CD4-positive, CD25-positive, alpha-beta regulatory T cell (primary cell): ENCODE data around the gene SPATC1L. TPM values are rescaled to one million over a fixed set of nuclear protein-coding genes. Genes with fewer than 3 reads are reported as not detected.

ENCODE experiments used
- ATAC-seq, 2 donors: fragments of 150-1000 bp; cut with Tn5 transposase; one replicate each; pipeline ENCODE4 v1.10.0; 2021; ENCODE audit warnings: low read depth in 2 of 2, moderate number of reproducible peaks in 2 of 2, moderate library complexity in 1 of 2
- DNase-seq, 3 donors: peaks; one replicate each; pipeline versions ENCODE4 v3.0.0 to v3.0.0-alpha.2; 2012 to 2022; ENCODE audit warnings: mixed read lengths in 1 of 3
- H3K27ac ChIP-seq: one replicate; pipeline ENCODE4 v1.7.0; 2013; ENCODE audit warnings: mild to moderate bottlenecking, low read length; ENCODE audit not compliant: insufficient read depth, poor library complexity, severe bottlenecking
- H3K27me3 ChIP-seq: one replicate; pipeline ENCODE4 v1.7.0; 2013; ENCODE audit warnings: low read length; ENCODE audit not compliant: control insufficient read depth, insufficient read depth
- H3K36me3 ChIP-seq: one replicate; pipeline ENCODE4 v1.7.0; 2013; ENCODE audit warnings: mild to moderate bottlenecking, low read length, moderate library complexity; ENCODE audit not compliant: control insufficient read depth, insufficient read depth
- H3K4me1 ChIP-seq: 2 replicates; pipeline ENCODE4 v1.7.0; 2013; ENCODE audit warnings: mild to moderate bottlenecking, low read length; ENCODE audit not compliant: insufficient read depth, control insufficient read depth, poor library complexity, severe bottlenecking
- H3K4me3 ChIP-seq: one replicate; pipeline ENCODE4 v1.7.0; 2013; ENCODE audit warnings: low read depth, mild to moderate bottlenecking, low read length, moderate library complexity
- H3K9me3 ChIP-seq, 2 experiments: 1 replicate in 1 of 2; 2 replicates in 1 of 2; pipeline ENCODE4 v1.7.0; 2013; ENCODE audit warnings: low read length in 2 of 2, mild to moderate bottlenecking in 1 of 2, moderate library complexity in 1 of 2; ENCODE audit not compliant: control insufficient read depth in 2 of 2
- H3K27ac Mint-ChIP-seq, 3 donors: one replicate each; pipeline ENCODE4 v1.8.0; 2020 to 2022; ENCODE audit warnings: mild to moderate bottlenecking in 3 of 3, mixed read lengths in 3 of 3, moderate library complexity in 2 of 3
- H3K27me3 Mint-ChIP-seq: one replicate; pipeline ENCODE4 v1.8.0; 2022; ENCODE audit warnings: mild to moderate bottlenecking, mixed read lengths
- H3K36me3 Mint-ChIP-seq: one replicate; pipeline ENCODE4 v1.8.0; 2020; ENCODE audit warnings: mixed read lengths
- H3K4me1 Mint-ChIP-seq, 4 donors: one replicate each; pipeline ENCODE4 v1.8.0; 2020 to 2022; ENCODE audit warnings: mixed read lengths in 4 of 4, mild to moderate bottlenecking in 1 of 4
- H3K4me3 Mint-ChIP-seq, 4 donors: one replicate each; pipeline ENCODE4 v1.8.0; 2020 to 2022; ENCODE audit warnings: mild to moderate bottlenecking in 4 of 4, mixed read lengths in 4 of 4, moderate library complexity in 3 of 4
- H3K9me3 Mint-ChIP-seq, 7 donors: one replicate each; pipeline ENCODE4 v1.8.0; 2020 to 2022; ENCODE audit warnings: mixed read lengths in 7 of 7, mild to moderate bottlenecking in 3 of 7, moderate library complexity in 2 of 7
- polyA plus RNA-seq, 4 donors: library from polyadenylated mRNA; unstranded; fragments of 300-500 nt; fragmentation: Illumina TruSeq; gene quantifications; one replicate each; pipeline ENCODE4 v1.2.3, GENCODE V29; 2021
- total RNA-seq: library from RNA; stranded (reverse); gene quantifications from one replicate; pipeline ENCODE4 v1.2.3, GENCODE V29; 2022

The SPATC1L gene
- total and polyA plus RNA-seq, 5 donors from 2014 or later: 1.7 to 9.2 (median 6.0) TPM

DNA sequence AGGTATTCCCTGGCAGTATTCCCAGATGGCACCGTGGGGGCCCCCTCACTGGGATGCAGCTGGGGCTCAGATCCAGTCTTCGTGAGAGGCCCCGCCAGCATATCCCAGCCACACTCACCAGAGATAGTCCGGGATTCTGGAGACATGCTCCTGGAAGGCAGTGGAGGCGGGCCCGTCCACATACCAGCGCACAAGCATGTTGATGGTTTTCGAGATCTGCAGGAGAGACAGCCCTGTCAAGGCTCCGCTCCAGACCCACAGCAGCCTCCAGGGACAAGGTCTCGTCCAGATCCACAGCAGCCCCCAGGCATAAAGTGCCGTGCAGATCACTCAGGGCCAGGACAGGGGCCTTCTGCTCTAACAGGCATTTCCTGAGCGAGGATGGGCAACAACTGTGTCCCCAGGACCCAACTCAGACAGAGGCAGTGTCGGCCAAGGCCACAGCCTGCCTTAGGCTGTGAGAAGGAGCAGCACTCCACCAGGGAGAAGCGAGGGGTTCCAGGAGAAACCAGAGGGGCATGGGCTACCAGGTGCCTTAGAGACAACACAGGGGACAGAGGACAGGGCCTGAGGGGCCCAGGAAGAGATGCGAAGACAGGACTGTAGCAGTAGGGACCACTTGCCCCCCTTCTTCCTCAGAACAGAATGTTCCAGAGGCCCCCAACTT is 29.5 kb upstream of the SPATC1L start:
- Mint-ChIP-seq H3K4me3 (no peak overlapping the region), H3K27me3 (no peaks in the 10 kb centered on the region), H3K27ac (peak overlapping the region in 1 of 3 donors; percentile 78), H3K4me1 (no peaks in the 10 kb centered on the region), H3K36me3 (peaks cover 10% of the 10 kb centered on the region), H3K9me3 (no peaks in the 10 kb centered on the region)
- peaks cover 10% of the 10 kb centered on the region for H3K36me3 ChIP-seq
- DNase-seq: no peak
- no peak overlapping the region for H3K27ac ChIP-seq
- H3K4me1 ChIP-seq: no peaks in the 10 kb centered on the region
- ATAC-seq: no peak
- no peaks in the 10 kb centered on the region for H3K9me3 ChIP-seq
- H3K27me3 ChIP-seq: no peaks in the 10 kb centered on the region
- no peak overlapping the region for H3K4me3 ChIP-seq

DNA sequence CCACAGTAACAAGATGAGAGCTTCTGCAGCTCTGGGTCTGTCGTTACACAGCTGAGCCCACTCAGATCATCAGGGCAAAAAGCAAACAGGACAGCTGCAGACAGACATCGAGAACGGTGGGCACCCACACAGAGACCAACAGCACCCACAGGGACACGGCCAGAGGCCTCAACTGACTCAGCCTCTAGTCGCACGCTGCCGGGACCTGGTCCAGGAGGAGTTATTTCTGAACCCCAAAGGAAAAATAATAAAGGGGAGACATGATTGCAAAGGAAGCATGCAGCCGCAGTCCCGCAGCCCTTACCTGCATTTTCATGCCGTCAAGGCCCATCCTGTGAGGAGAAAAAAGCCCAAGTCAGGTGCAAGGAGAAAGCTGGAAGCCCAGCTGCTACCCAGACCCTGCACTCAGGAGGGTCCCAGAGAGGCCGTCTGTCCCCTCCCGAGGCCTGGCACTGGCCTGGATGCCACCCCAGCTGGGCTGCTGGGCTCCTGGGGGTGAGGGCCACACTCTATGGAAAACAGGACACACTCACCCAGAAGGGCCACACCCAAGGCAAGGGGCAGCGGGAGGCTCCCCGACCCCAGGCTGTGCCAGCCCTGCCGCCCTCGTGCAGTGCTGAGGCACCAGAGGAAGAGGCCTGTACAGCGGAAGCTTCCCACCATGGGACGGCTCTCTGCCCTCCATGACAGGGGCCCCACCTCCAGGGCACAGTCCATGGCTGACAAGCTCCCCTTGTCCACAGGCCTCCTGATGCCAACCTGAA is 28.6 kb upstream of the SPATC1L start:
- H3K36me3 Mint-ChIP-seq: peaks cover 13% of the 10 kb centered on the region
- H3K27me3 Mint-ChIP-seq: no peaks in the 10 kb centered on the region
- peaks cover 10% of the 10 kb centered on the region for H3K36me3 ChIP-seq
- no peak overlapping the region for H3K4me3 ChIP-seq
- no peaks in the 10 kb centered on the region for H3K9me3 Mint-ChIP-seq
- H3K9me3 ChIP-seq: no peaks in the 10 kb centered on the region
- H3K27ac Mint-ChIP-seq: no peak overlapping the region
- H3K27ac ChIP-seq: no peak overlapping the region
- no peak overlapping the region for H3K4me3 Mint-ChIP-seq
- ATAC-seq: no peak
- DNase-seq: no peak
- H3K27me3 ChIP-seq: no peaks in the 10 kb centered on the region
- H3K4me1 ChIP-seq: no peaks in the 10 kb centered on the region
- H3K4me1 Mint-ChIP-seq: no peaks in the 10 kb centered on the region

DNA sequence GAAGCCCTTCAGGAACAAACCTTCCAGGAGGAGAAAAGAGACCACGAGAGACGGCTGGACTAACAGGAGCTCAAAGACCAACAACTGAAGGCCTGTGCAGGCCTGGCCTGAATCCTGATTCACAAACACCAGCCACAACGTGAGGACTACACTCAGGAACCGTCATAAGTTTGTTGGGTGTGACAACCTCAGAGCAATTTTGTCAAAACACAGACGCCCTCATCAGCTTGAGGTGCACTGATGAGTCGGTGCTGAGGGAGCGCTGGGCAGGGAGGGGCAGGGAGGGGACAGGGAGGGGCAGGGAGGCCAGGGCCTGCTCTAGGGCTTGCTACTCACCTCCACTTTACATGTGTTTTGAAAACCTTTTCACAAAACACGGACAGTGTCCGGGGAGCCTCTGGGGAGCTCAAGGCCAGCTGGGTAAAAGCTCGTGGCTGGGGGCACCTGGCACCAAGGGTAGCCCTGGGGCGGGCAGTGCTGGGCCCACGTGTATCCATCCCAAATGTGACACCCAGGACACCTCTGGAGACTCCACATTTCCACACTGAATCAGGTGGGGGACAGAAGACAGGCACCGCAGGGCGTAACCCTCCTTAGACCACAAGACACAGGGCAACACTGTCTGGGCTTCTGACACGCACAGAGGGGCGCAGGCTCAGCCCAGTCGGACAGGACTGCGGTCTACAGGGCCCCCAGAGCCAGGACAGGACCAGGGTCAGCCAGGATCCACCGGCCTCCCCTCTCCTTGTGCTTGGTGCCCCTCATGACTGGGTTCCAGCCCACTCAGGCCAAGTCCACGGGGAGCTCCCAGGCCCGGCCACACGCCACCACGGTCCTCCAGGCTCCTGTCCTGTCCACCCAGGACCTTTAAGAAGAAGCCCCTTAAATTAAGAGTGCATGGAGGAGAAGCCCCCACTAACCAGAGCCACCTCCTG is 27.8 kb upstream of the SPATC1L start:
- no peak overlapping the region for H3K27ac Mint-ChIP-seq
- H3K4me3 Mint-ChIP-seq: no peak overlapping the region
- Histone ChIP-seq H3K27ac (no peak overlapping the region), H3K9me3 (no peaks in the 10 kb centered on the region), H3K4me3 (no peak overlapping the region), H3K36me3 (peaks cover 16% of the 10 kb centered on the region), H3K4me1 (no peaks in the 10 kb centered on the region), H3K27me3 (no peaks in the 10 kb centered on the region)
- H3K9me3 Mint-ChIP-seq: no peaks in the 10 kb centered on the region
- ATAC-seq (no peak), DNase-seq (no peak)
- no peaks in the 10 kb centered on the region for H3K27me3 Mint-ChIP-seq
- peaks cover 16% of the 10 kb centered on the region for H3K36me3 Mint-ChIP-seq
- H3K4me1 Mint-ChIP-seq: no peaks in the 10 kb centered on the region

DNA sequence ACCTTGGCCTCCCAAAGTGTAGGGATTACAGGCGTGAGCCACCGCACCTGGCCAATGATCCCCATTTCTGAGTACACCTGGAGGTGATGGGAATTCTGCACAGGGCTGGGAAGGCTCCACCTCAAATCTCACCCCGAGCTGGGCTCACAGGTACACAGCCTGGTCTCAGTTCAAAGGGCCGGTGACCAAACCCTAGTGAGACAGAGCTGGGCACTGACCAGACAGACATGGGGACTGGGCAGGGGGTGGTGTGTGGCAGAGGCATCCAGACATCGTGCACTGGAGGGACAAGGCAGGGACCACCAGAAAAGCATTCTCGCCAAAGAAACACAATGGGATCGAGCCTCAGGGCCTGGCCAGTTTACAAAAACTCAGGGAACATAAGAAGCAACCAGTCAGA is 27.1 kb upstream of the SPATC1L start:
- Histone ChIP-seq H3K4me1 (no peaks in the 10 kb centered on the region), H3K36me3 (peaks cover 19% of the 10 kb centered on the region), H3K27me3 (no peaks in the 10 kb centered on the region), H3K27ac (no peak overlapping the region), H3K9me3 (no peaks in the 10 kb centered on the region), H3K4me3 (no peak overlapping the region)
- DNase-seq: no peak
- no peak for ATAC-seq
- H3K4me3 Mint-ChIP-seq: no peak overlapping the region
- no peaks in the 10 kb centered on the region for H3K27me3 Mint-ChIP-seq
- no peaks in the 10 kb centered on the region for H3K9me3 Mint-ChIP-seq
- no peaks in the 10 kb centered on the region for H3K4me1 Mint-ChIP-seq
- H3K27ac Mint-ChIP-seq: peak overlapping the region in 1 of 3 donors; percentile 20
- H3K36me3 Mint-ChIP-seq: peaks cover 16% of the 10 kb centered on the region

DNA sequence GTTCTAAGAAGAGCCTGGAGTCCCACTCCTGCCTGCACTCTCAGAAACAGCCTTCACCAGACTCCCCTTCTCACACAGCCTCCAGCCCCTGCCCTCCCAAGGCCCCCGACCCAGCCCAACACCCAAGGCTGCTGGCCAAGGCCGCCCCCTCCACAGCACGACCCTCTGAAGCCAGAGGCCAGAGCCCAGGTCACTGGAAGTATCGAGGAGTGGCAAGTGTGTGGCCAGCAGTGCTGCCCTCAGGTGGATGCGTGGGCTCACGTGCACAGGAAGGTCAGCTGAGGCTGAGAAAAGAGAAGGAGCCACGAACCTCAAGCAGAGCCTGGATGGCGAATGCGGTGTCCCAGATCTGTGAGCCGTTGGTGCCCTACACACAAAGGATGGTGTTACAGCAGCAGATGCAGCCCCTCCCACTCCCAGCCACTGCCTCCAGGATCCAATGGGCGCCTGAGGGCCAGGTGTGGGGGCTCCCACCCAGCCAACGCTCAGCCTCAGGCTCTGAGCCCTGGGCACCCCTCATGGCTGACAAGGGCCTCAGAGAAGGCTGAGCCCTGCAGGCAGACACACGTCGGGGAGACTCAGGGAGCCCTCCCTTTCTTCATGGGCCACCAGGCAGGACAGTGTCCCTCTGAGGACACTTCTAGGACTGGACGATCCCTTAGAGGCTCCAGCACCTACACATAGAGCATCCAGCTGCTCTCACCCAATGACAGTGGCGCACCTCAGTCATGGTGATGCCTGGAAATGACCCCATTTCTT is 26.3 kb upstream of the SPATC1L start:
- no peaks in the 10 kb centered on the region for H3K9me3 Mint-ChIP-seq
- Histone ChIP-seq H3K27me3 (no peaks in the 10 kb centered on the region), H3K4me1 (no peaks in the 10 kb centered on the region), H3K27ac (no peak overlapping the region), H3K9me3 (no peaks in the 10 kb centered on the region), H3K4me3 (no peak overlapping the region), H3K36me3 (peaks cover 19% of the 10 kb centered on the region)
- no peak for ATAC-seq
- no peaks in the 10 kb centered on the region for H3K27me3 Mint-ChIP-seq
- no peak overlapping the region for H3K4me3 Mint-ChIP-seq
- H3K4me1 Mint-ChIP-seq: no peaks in the 10 kb centered on the region
- peaks cover 13% of the 10 kb centered on the region for H3K36me3 Mint-ChIP-seq
- DNase-seq: no peak
- peak overlapping the region in 1 of 3 donors; percentile 20 for H3K27ac Mint-ChIP-seq

DNA sequence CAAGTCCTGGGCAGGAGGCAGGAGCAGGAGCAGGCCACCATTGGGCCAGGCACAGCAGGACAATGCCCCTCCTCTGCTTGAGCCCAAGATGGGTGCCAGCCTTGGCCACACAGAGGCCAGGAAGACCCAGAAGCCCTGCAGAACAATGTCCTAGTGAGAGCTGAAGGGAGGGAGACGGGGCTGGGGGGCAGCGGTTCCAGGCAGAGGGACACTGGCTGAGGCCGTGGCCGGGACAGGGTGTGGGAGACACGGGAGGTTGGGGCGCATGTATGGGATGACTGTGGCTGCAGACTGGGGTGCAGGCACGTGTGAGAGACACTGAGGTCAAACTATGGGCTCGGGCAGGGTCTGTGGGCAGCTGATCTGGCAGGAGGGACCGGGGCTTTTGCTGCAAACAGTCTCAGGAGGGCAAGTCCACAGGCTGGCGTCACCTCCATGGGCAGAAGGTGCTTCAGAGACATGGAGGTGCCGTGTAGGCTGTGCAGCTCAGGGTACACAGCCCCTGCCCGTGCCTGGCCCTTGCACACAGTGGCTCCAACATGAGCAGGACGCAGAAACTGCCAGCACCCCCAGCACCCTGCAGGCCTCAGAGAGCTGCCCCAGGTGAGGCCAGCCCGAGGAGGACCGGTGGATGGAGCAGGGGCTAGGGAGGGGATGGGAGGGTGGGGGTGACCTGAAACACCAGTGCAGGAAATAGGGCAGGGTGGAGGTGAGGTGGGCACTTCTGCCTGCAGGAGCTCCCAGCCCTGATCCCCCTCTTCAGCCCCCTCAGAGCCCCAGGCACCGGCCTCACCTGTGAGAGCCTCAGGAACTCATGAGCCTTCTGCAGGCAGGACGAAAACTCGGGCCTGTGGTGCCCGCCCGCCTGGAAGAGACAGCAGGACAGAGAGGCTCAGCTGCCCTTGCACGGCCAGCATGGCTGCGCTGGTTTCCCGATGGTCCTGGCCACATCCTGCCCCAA is 24.8 kb upstream of the SPATC1L start:
- Histone ChIP-seq H3K36me3 (peaks cover 28% of the 10 kb centered on the region), H3K9me3 (no peaks in the 10 kb centered on the region), H3K4me3 (no peak overlapping the region), H3K27ac (no peak overlapping the region), H3K27me3 (no peaks in the 10 kb centered on the region), H3K4me1 (no peaks in the 10 kb centered on the region)
- H3K4me3 Mint-ChIP-seq: peak overlapping the region in 1 of 4 donors; percentile 27
- peaks cover 13% of the 10 kb centered on the region for H3K36me3 Mint-ChIP-seq
- ATAC-seq (no peak), DNase-seq (no peak)
- no peaks in the 10 kb centered on the region for H3K4me1 Mint-ChIP-seq
- H3K9me3 Mint-ChIP-seq: no peaks in the 10 kb centered on the region
- no peaks in the 10 kb centered on the region for H3K27me3 Mint-ChIP-seq
- H3K27ac Mint-ChIP-seq: peak overlapping the region in 1 of 3 donors; percentile 15
